HG02678 (cell line): ENCODE data around the gene NOL4L.

ENCODE experiments used
- ATAC-seq: cut with Tn5 transposase; IDR thresholded peaks from one replicate; pipeline ENCODE4 v1.9.1; 2021; ENCODE audit warnings: mild to moderate bottlenecking, moderate library complexity; ENCODE audit not compliant: unreplicated experiment

Gene NOL4L

DNA sequence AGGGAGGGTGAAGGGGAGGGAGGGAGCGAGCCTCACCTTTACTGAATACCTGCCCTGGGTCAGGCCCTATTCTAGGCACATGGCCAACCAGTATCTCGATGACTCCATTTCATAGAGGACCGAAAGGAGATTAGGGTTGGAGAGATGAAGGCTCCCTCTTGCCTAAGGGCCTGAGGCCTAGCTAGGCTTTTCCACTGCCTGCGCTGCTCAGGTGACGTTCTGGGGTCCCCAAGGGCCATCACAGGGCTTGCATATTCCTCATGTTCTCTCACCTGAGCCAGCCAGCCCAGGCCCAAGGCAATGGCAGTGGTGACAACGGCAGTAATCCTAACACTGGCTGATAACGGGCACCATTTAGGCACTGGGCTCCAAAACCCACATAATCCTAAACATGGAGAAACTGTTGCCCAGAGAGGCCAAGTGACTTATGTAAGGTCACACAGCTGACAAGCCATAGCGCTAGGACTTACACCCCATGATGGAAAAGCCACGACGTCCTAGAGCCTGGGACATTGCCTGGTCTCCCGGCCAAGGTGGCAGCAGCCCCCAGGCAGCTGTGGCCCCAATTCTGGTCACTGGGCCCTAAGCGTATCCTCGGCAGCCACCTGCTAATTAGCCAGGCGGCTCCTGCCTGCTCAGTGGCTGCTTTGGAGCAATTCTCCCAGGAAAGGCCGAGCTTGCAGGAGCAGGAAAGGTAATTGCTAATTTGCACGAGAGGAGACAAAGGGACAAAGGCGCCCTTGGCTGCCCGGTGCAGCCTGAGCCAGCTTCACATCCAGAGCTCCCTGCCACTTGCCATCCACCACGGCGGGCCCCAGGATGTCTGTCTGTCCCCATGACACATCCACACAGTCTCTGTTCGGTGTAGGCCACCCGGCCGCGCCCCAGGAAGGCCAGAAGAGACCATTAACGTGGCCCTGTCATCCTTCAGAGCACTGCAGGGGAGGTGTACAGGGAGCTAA lies 21.5 kb downstream of the NOL4L start:
- ATAC-seq, result no peak

DNA sequence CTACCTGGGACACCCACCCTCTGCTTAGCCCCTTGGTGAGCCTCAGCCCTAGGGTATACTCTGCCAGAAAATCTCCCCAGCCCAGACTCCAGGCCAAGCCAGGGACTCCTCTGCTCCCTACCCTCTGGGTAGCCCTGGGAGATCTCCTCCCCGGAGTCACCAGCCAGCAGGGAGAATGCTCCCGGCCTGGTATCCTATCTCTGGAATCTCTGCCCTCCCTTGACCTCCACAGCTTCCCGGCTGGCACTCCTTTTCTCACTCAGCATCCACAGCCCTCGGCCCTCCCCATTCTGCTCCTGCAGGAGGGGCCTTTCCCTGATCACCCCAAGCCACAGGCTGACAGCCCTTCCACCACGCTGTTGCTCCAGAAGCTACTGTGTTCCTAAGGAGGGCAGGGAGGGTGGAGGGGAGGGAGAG lies 22.6 kb downstream of the NOL4L start:
- ATAC-seq, result no peak

DNA sequence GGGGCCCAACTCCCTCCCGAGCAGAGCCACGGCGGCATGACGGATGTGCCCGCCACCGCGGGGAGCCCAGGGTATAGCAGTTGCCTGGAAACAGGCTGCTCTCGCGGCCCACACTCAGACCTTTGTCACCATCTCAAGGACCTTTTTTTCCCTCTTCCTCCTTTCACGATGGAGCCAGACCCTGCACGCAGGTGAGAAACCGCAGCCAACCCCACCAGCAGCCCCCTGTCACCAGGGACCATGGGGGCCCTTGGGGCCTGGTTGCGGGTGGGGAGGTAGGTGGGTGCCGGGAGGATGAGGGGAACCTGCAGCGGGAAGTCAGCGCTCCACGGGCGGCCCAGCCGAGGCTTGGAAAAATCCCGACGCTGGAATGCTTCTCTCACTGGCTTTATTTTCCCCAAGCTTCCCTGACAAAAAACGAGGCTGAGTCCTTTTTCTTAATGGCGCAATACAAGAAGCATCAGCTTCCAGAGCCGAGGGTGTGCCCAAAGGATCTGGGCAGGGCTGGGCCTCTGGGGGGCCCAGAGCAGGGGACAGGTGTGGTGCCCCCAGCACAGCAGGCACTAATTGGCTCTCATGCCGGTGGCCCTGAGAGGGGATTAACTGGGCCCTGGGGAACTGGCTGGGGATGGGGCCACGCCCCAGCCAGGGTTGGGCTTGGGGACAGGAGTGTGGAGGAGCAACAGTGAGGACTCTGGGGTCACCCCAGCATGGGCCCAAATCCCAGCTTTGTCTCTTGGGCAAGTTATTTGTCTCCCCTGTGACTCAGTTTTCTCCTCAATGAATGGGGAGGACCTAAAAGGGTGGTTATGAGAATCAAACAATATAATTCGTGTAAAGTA lies 23.9 kb downstream of the NOL4L start:
- no peak for ATAC-seq

GRCh38 chr20:32560482-32560988 lies 24.6 kb downstream of the NOL4L start:
- no peak for ATAC-seq

DNA sequence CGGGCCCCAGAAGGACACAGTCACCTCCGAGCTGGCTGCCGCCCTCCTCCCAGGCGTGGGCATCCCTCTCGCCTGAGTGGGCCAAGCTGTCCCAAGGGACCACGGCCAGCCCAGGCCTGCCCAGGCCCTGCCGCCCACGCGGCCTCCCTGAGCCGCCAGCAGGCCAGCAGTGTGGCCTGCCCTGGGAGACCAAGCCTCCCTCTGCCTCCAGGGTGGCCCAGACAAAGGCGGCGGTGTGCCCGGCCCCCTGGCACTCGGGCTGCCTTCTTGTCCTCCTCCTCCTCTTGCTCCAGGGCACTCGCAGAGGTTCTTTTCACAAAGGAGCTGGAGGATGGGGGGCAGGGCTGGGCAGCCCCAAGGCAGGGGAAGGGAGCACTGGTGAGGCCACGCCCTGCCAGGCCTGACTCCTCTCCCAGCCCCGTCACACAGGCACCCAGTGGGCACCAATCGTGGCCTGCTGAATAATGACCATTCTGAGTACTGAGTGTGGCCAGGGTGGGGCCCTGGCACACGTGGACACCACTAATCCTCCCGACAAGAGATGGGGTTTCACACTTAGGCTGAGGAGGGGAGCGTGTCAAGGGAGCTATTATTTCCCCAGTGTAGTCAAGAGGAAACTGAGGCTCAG lies 25.3 kb downstream of the NOL4L start:
- ATAC-seq, result no peak

- ATAC-seq, result no peak
Measured at GRCh38 chr20:32559205-32559752, 25.9 kb downstream of the NOL4L start.

DNA sequence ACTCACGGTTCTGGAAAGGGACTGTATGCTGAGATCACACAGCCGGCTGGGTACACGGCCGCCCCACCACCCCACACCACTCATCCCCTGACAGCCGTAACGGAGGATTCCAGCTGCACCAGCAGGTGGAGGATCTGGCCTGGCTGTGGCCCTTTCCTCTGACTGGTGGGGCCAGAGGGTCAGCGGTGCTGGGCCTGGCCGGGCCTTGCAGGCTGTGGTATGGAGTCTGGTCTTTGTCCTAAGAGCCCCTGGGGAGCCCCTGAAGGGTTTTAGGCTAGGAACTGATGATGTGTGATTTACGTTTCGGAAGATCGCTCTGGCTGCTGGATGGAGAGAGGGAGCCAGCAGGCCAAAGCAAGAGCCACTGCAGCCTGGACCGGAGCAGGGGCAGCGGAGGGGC lies 26.6 kb downstream of the NOL4L start:
- no peak for ATAC-seq

DNA sequence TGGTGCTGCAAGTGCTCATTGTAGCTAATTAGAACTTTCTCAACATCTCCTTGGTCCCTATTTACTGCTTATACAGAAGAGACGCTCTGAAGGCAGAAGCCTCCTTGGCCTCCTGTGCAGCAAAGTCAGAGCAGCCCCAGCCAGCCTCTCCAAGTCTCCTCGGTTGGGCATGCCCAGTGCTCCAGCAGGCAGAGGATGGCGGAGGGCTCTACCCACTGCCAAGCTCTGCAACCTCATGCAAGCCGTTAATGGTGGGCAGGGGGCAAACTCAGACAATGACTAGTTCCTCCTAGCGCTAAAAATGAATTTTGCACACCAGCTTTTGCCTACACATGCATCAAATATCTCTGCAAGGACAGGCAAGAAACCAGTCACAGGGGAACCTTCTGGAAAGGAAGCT lies 27.8 kb downstream of the NOL4L start:
- ATAC-seq, result no peak

- no peak for ATAC-seq
Measured at GRCh38 chr20:32556312-32557184, 28.6 kb downstream of the NOL4L start.

GRCh38 chr20:32555584-32555983 lies 29.5 kb downstream of the NOL4L start:
- ATAC-seq, result no peak

GRCh38 chr20:32554965-32555289 lies 30.2 kb downstream of the NOL4L start:
- ATAC-seq, result no peak

- no peak for ATAC-seq
Measured at GRCh38 chr20:32553618-32554017, 31.5 kb downstream of the NOL4L start.

DNA sequence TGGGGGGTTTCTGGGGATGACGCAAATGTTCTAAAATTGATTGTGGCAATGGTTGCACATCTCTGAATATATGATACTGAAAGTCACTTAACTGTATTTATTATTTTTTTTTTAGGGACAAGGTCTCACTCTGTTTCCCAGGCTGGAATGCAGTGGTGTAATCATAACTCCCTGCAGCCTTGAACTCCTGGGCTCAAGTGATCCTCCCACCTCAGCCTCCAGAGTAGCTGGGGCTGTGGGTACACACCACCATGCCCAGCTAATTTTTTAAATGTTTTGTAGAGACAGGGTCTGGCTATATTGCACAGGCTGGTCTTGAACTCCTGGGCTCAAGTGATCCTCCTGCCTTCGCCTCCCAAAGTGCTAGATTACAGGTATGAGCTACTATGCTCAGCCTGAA lies 33.4 kb downstream of the NOL4L start:
- no peak for ATAC-seq

DNA sequence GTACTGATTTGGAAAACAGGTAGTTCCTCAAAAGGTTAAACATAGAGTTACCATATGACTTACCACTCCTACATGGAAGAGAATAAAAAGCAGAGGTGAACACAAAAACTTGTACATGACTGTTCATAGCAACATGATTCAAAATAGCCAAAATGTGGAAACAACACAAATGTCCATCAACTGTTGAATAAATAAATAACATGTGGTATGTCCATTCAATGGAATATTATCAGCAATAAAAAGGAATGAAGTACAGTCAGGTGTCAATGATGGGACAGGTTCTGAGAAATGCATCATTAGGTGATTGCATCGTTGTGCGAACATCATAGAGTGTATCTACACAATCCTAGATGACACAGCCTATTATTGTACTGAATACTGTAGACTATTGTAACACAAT lies 35.3 kb downstream of the NOL4L start:
- ATAC-seq, result no peak

DNA sequence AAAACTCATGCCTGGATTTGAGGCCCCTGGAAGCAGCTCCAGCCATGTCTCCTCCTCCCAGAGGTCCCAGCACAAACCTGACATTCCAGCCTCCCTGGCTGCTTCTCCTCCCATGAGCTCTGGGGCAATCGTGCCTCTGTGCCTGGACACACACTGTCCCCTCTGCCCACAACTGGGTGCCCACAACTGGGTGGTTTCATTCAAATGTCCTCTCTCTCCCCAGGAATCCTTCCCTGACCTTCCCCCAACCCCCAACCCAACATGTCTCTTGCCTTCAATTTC lies 37.4 kb downstream of the NOL4L start:
- no peak for ATAC-seq

DNA sequence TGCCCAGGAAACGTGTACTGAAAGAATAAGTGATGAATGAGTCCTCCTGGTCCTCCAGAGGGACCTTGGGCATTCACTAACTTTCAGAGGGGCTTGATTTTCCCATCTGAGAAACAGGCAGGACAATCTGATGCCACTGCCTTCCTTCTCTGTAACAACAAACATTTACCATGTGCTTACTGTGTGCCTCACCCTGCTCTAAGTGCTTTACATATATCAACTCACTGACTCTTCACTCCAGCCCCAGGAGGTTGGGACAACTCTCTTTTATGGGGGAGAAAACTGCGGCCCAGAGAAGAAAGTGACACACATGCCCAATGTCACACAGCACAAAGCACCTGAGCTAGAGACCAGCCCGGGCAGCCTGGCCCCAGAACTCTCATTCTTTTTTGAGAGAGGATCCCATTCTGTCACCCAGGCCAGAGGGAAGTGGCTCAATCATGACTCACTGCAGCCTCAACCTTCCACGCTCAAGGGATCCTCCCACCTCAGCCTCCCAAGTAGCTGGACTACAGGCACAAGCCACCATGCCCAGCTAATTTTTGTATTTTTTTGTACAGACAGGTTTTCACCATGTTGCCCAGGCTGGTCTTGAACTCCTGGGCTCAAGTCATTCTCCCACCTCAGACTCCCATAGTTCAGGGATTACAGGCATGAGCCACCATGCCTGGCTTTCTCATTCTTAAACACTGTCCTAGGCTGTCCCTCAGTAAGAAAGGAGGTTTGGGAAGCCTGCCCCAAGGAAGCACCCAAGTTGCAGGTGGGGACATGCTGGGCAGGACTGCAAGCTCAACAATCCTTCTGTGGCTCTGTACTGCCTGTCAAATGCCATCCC lies 38.0 kb downstream of the NOL4L start:
- no peak for ATAC-seq

DNA sequence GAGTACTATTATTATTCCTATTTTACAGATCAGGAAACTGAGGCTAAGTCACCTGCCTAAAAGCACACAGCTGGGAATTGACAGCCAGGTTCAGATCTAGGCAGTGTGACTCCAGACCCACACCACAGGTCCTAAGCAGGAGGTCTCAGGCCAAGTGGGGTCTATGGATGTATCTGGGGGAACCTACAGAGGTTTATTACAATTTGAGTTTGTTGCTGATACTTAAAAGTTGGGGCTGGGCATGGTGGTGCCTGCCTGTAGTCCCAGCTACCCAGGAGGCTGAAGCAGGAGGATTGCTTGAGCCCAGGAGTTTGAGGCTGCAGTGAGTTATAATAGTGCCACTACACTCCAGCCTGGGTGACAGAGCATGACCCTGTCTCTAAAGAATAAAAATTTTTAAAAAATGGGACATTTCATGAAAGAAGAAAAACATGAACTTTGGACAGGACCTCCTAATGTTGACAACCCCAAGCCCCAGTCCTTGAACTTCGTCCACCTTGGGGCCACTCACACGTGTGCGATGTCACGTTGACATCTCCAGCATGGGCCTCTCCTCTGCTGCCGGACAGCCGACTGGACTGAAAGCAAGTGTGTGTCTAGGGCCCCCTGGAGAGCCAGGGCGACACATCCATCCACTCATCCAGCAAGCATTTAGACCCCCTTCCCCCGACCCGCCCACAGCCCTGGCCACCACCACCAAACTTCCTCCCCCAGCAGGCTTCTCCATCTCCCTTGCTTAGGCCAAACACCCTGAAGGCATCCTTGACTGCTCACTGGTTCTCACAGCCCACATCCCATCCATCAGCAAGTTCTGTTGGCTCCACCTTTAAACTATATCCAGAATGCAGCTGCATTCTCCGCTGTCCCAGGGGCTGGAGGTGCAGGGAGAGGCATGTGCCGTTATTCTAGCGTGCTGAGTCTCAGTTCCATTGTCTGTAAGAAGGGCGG lies 40.0 kb downstream of the NOL4L start:
- no peak for ATAC-seq

GRCh38 chr20:32544260-32544722 lies 40.8 kb downstream of the NOL4L start:
- ATAC-seq, result no peak
